GM12878 (cell line): ENCODE data around the gene KCNA2. TPM values are rescaled to one million over a fixed set of nuclear protein-coding genes. Genes with fewer than 3 reads are reported as not detected.

Experiments used
- ATAC-seq: fragments of 200-7000 bp; cut with Tn5 transposase; 3 replicates; pipeline ENCODE4 v1.9.1; 2020; ENCODE audit warnings: mild to moderate bottlenecking, moderate library complexity
- BruUV-seq: library from RNA; stranded (reverse); fragments of 400-500 nt; replicated peaks from 2 replicates; lab custom pipeline; 2021; lab: Mats Ljungman, UMichigan
- CTCF ChIA-PET: fragments of 300-600 bp; sonication (Branson Sonifier 250); formaldehyde crosslinking; extraction: SDS; loops from one replicate; lab custom pipeline; 2021; ENCODE audit warnings: inconsistent platforms; lab: Yijun Ruan, JAX
- POLR2A ChIA-PET: fragments of 350-600 bp; formaldehyde crosslinking; extraction: SDS; loops from one replicate; lab custom pipeline; 2021; ENCODE audit warnings: inconsistent platforms; lab: Charles Lee
- RAD21 ChIA-PET: fragments of 300-600 bp; sonication (Branson Sonifier 250); formaldehyde crosslinking; loops from one replicate; lab custom pipeline; 2023; ENCODE audit warnings: antibody characterized with exemption; ENCODE audit not compliant: unreplicated experiment; lab: Charles Lee
- SMC1A ChIA-PET: fragments of 300-600 bp; sonication (Branson Sonifier 250); formaldehyde crosslinking; loops from one replicate; lab custom pipeline; 2023; ENCODE audit not compliant: unreplicated experiment, uncharacterized antibody; lab: Charles Lee
- DNase-seq: peaks from one replicate; pipeline ENCODE4 v3.0.0-alpha.2; 2011; ENCODE audit warnings: low read depth, low spot score
- FAIRE-seq: peaks from 3 replicates; lab custom pipeline; 2011; peaks lifted over from hg19 to GRCh38; lab: Jason Lieb, UNC
- H2AFZ ChIP-seq: 2 replicates; pipeline ENCODE4 v1.6.0; 2011; ENCODE audit warnings: low read depth, low read length, control low read depth; ENCODE audit not compliant: control insufficient read depth
- H3K27ac ChIP-seq: 2 replicates; pipeline ENCODE4 v1.5.1; 2011; ENCODE audit warnings: control low read depth; ENCODE audit not compliant: control insufficient read depth, insufficient read depth
- H3K27me3 ChIP-seq, 2 experiments: replicated peaks in 1 of 2; 2 replicates each; pipeline versions ENCODE4 v1.6.0 to v1.6.1; 2011; ENCODE audit warnings: low read length in 1 of 2; ENCODE audit not compliant: control insufficient read depth in 2 of 2, insufficient read depth in 2 of 2
- H3K36me3 ChIP-seq, 2 experiments: 2 replicates each; pipeline ENCODE4 v1.5.1; 2011; ENCODE audit warnings: low read length in 1 of 2; ENCODE audit not compliant: control insufficient read depth in 2 of 2, insufficient read depth in 2 of 2
- H3K4me1 ChIP-seq: 2 replicates; pipeline ENCODE4 v1.6.1; 2011; ENCODE audit warnings: mild to moderate bottlenecking, low read length, moderate library complexity, mixed read lengths; ENCODE audit not compliant: control insufficient read depth, insufficient read depth
- H3K4me2 ChIP-seq: 2 replicates; pipeline ENCODE4 v1.6.0; 2011; ENCODE audit warnings: control low read depth; ENCODE audit not compliant: control insufficient read depth, insufficient read depth
- H3K4me3 ChIP-seq: fragments of 200-600 bp; sonication (generic); 2 replicates; pipeline ENCODE4 v1.5.1; 2016
- H3K79me2 ChIP-seq: 2 replicates; pipeline ENCODE4 v1.6.0; 2011; ENCODE audit warnings: low read length; ENCODE audit not compliant: control insufficient read depth, insufficient read depth
- H3K9ac ChIP-seq: 2 replicates; pipeline ENCODE4 v1.8.0; 2011; ENCODE audit warnings: low read length, control low read depth, mixed read lengths; ENCODE audit not compliant: control insufficient read depth, insufficient read depth
- H3K9me3 ChIP-seq: replicated peaks from 3 replicates; pipeline ENCODE4 v1.5.1; 2011; ENCODE audit warnings: mild to moderate bottlenecking, low read length; ENCODE audit not compliant: control insufficient read depth, insufficient read depth
- H4K20me1 ChIP-seq: 2 replicates; pipeline ENCODE4 v1.6.0; 2011; ENCODE audit not compliant: control insufficient read depth, insufficient read depth
- BCL3 ChIP-seq: IDR thresholded peaks from 2 replicates; pipeline ENCODE4 v1.6.1; 2011; ENCODE audit warnings: borderline replicate concordance, low read depth, mild to moderate bottlenecking, moderate library complexity, low read length; ENCODE audit not compliant: insufficient read depth, poor library complexity, severe bottlenecking
- CEBPB ChIP-seq, 2 experiments: fragments of 150-350 bp in 1 of 2; IDR thresholded peaks; 2 replicates each; pipeline ENCODE4 v1.6.1; 2012 to 2014; ENCODE audit warnings: low read depth in 2 of 2, low read length in 2 of 2, borderline replicate concordance in 1 of 2, inconsistent platforms in 1 of 2
- CHD1 ChIP-seq: IDR thresholded peaks from 2 replicates; pipeline ENCODE4 v1.6.1; 2012; ENCODE audit warnings: low read depth, low read length, improper control_type of control experiment
- CHD2 ChIP-seq: IDR thresholded peaks from 2 replicates; pipeline ENCODE4 v1.6.1; 2011; ENCODE audit warnings: low read depth, low read length, improper control_type of control experiment, borderline replicate concordance
- HCFC1 ChIP-seq: fragments of 150-350 bp; IDR thresholded peaks from 2 replicates; pipeline ENCODE4 v1.6.1; 2014; ENCODE audit warnings: low read length
- IRF3 ChIP-seq: fragments of 450-650 bp; IDR thresholded peaks from 2 replicates; pipeline ENCODE4 v1.6.1; 2014; ENCODE audit warnings: mild to moderate bottlenecking
- PBX3 ChIP-seq: IDR thresholded peaks from 2 replicates; pipeline ENCODE4 v1.6.1; 2011; ENCODE audit warnings: mild to moderate bottlenecking, low read depth, low read length, moderate library complexity; ENCODE audit not compliant: insufficient replicate concordance
- POLR2A ChIP-seq: IDR thresholded peaks from 2 replicates; pipeline ENCODE4 v1.6.1; 2011; ENCODE audit warnings: low read depth, mild to moderate bottlenecking, low read length
- RELB ChIP-seq: fragments of 450-650 bp; IDR thresholded peaks from 2 replicates; pipeline ENCODE4 v1.6.1; 2017; ENCODE audit warnings: low read depth, mild to moderate bottlenecking, moderate library complexity
- RFX5 ChIP-seq: IDR thresholded peaks from 2 replicates; pipeline ENCODE4 v1.6.1; 2011; ENCODE audit warnings: low read depth, low read length, improper control_type of control experiment
- SMAD1 ChIP-seq: fragments of 450-650 bp; IDR thresholded peaks from 2 replicates; pipeline ENCODE4 v1.6.1; 2018; ENCODE audit warnings: mild to moderate bottlenecking, low read depth; ENCODE audit not compliant: partially characterized antibody
- SMC3 ChIP-seq: IDR thresholded peaks from 2 replicates; pipeline ENCODE4 v1.6.1; 2011; ENCODE audit warnings: low read length, improper control_type of control experiment, borderline replicate concordance
- SUPT20H ChIP-seq: IDR thresholded peaks from 2 replicates; pipeline ENCODE4 v1.6.1; 2011; ENCODE audit warnings: low read depth, mild to moderate bottlenecking, low read length, moderate library complexity, borderline replicate concordance; ENCODE audit not compliant: control insufficient read depth
- ZBTB33 ChIP-seq: fragments of 450-650 bp; IDR thresholded peaks from 2 replicates; pipeline ENCODE4 v1.6.1; 2017; ENCODE audit warnings: mild to moderate bottlenecking
- ZNF207 ChIP-seq: fragments of 450-650 bp; IDR thresholded peaks from 2 replicates; pipeline ENCODE4 v1.6.1; 2014; ENCODE audit warnings: antibody characterized with exemption, mild to moderate bottlenecking, borderline replicate concordance
- ZNF274 ChIP-seq: IDR thresholded peaks from one replicate; pipeline ENCODE4 v1.8.0; 2011; ENCODE audit not compliant: insufficient read length, insufficient read depth
- ZSCAN29 ChIP-seq: fragments of 450-650 bp; IDR thresholded peaks from 2 replicates; pipeline ENCODE4 v1.6.1; 2017; ENCODE audit warnings: mild to moderate bottlenecking, moderate library complexity
- WGBS: methylation state at CpG from one replicate; pipeline ENCODE4 v1.1.6; 2016; ENCODE audit warnings: low lambda C conversion rate; ENCODE audit not compliant: insufficient replicate concordance, insufficient coverage; ENCODE audit errors: missing lambda C conversion rate; 5-methylcytosine and 5-hydroxymethylcytosine counted together
- in situ Hi-C: fragments of 300-500 bp; cut with MboI; formaldehyde crosslinking; loops from 9 replicates; pipeline ENCODE4 v1.14.3; 2018; ENCODE audit warnings: mixed read lengths
- intact Hi-C: fragments of 100-400 bp; cut with micrococcal nuclease; formaldehyde crosslinking; loops from one replicate; pipeline ENCODE4 v1.14.2; 2022; ENCODE audit not compliant: unreplicated experiment
- polyA plus RNA-seq, 11 experiments: library from polyadenylated mRNA; depleted of rRNA in 4 of 11; unstranded in 6 of 11; stranded (reverse) in 5 of 11; fragments of >200 nt; fragmentation: Nextera tagmentation in 4 of 11; fragmentation: Illumina TruSeq in 1 of 11; extraction: Ambion mirVana in 4 of 11; extraction: Trizol in 1 of 11; gene quantifications; 1 replicate in 1 of 11; 2 replicates in 10 of 11; pipeline versions ENCODE4 v1.2.1 to v1.2.3, GENCODE V29; 2011 to 2016; ENCODE audit warnings: inconsistent platforms in 2 of 11, missing spikeins in 2 of 11, low read depth in 1 of 11
- total RNA-seq, 4 experiments: library from RNA; depleted of rRNA in 3 of 4; stranded (reverse); fragments of >200 nt in 3 of 4; fragmentation: Illumina TruSeq in 1 of 4; extraction: Trizol in 1 of 4; gene quantifications; 2 replicates each; pipeline versions ENCODE4 v1.2.1 to v1.2.3, GENCODE V29; 2013 to 2021

Gene KCNA2
- total and polyA plus RNA-seq, 10 of the 15 experiments (the other 5 are each of a cell fraction or from before 2014, with no cell fraction given): 0.02 to 0.56 (median 0.10) TPM; not detected in 2

- no peaks in the 10 kb centered on the region for H4K20me1 ChIP-seq
- intact Hi-C loops: loop anchor here (10.0 kb wide), 1 partner anchor 375 kb away; no protein-coding TSS in a partner anchor
- no TSS peak for BruUV-seq
- H3K4me3 ChIP-seq: no peak overlapping the region
- SMC1A ChIA-PET: interaction anchor here (0.9 to 5.8 kb wide), 16 partner anchors 9 to 372 kb away, joined by 3 to 119 read pairs (median 6); no protein-coding TSS in a partner anchor
- H3K9ac ChIP-seq: no peak overlapping the region
- H3K79me2 ChIP-seq: no peaks in the 10 kb centered on the region
- POLR2A ChIA-PET: interaction anchor here (1.2 to 1.8 kb wide), 3 partner anchors 17 to 162 kb away, joined by 3 to 5 read pairs (median 4); no protein-coding TSS in a partner anchor
- no peak for DNase-seq
- ATAC-seq: no peak
- in situ Hi-C loops: no loop called here
- peaks cover 0 to 2% of the 10 kb centered on the region in 2 experiments; a peak in 1 of 4 replicates for H3K27me3 ChIP-seq
- peak; percentile 7 for FAIRE-seq
- H2AFZ ChIP-seq: peak overlapping the region; percentile 73; the same call in 1 of the 2 replicates
- peak overlapping the region; percentile 57 for H3K27ac ChIP-seq
- WGBS: 47% methylated on average over 8 of the region's 8 CpGs
- peaks cover 16% of the 10 kb centered on the region for H3K4me1 ChIP-seq
- H3K4me2 ChIP-seq: peak overlapping the region; percentile 75; the same call in 1 of the 2 replicates
- RAD21 ChIA-PET: interaction anchor here (0.7 to 3.1 kb wide), 10 partner anchors 10 to 167 kb away, joined by 3 to 113 read pairs (median 12); no protein-coding TSS in a partner anchor
- CTCF ChIA-PET: interaction anchor here (0.7 to 5.9 kb wide), 32 partner anchors 10 to 713 kb away, joined by 3 to 180 read pairs (median 4); no protein-coding TSS in a partner anchor
- H3K9me3 ChIP-seq: no peaks in the 10 kb centered on the region
- no peaks in the 10 kb centered on the region for H3K36me3 ChIP-seq
- no peak for TF ChIP-seq CHD1
- TF ChIP-seq RFX5: no peak
- TF ChIP-seq POLR2A: no peak
- TF ChIP-seq CEBPB (IDR thresholded peaks at IDR 0.05; ENCODE audit: borderline replicate concordance in 1 of 2, low read depth in 2 of 2, low read length in 2 of 2): no peak
- TF ChIP-seq CHD2: no peak
- no peak for TF ChIP-seq HCFC1
- TF ChIP-seq IRF3: no peak
- TF ChIP-seq ZBTB33: no peak
- TF ChIP-seq RELB: no peak
- TF ChIP-seq PBX3: no peak
- TF ChIP-seq SMC3: no peak
- no peak for TF ChIP-seq ZNF207
- TF ChIP-seq BCL3: no peak
- TF ChIP-seq ZNF274: no peak
- TF ChIP-seq SUPT20H: no peak
- TF ChIP-seq SMAD1: no peak
- no peak for TF ChIP-seq ZSCAN29
These were observed 14.1 kb upstream of the KCNA2 start for GRCh38 chr1:110620250-110620615.
